ENCODE data around the gene CASP9. TPM values are rescaled to one million over a fixed set of nuclear protein-coding genes. Genes with fewer than 3 reads are reported as not detected.
"Not testable (repeated sequence)": the region's sequence is repeated elsewhere in the genome, so short reads cannot be mapped to it uniquely, and the experiment has no call there.

CASP9 gene
- total RNA-seq, 1 donor from 2014 or later = 30.8 TPM

DNA sequence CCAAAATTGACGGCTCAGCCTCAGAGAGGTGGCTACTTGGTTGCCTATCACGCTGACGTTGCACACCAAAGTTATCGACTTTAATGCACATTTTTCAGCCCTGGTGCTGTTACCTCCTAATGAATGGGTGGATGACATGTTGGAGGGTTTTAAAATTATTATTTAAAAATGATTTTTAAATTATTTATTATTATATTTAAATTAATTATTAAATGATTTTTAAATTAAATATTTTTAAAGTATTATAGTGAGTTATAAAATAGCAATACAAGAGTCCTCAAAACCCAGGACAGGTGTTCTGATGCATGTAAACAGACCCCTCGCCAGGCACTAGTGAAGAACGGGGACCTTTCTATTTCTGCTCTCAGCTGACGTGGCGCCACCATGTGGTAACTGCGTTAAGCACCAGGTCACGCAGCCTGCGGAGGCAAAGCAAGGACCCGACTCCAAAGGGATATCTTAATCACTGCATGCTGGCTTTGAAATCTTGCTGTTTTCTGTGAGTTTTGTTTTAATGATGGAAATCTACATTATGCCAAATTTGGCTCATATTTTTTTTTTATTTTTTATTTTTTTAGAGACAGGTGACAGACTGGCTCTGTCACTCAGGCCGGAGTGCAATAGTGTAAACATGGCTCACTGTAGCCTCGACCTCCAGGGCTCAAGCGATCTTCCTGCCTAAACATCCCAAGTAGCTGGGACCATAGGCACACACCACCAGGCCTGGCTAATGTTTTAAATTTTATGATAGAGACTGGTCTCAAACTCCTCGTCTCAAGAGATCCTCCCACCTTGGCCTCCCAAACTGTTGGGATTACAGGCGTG, 22.6 kb downstream of the CASP9 start:
- DNase-seq (ENCODE audit: low read depth) = peak; percentile 77

DNA sequence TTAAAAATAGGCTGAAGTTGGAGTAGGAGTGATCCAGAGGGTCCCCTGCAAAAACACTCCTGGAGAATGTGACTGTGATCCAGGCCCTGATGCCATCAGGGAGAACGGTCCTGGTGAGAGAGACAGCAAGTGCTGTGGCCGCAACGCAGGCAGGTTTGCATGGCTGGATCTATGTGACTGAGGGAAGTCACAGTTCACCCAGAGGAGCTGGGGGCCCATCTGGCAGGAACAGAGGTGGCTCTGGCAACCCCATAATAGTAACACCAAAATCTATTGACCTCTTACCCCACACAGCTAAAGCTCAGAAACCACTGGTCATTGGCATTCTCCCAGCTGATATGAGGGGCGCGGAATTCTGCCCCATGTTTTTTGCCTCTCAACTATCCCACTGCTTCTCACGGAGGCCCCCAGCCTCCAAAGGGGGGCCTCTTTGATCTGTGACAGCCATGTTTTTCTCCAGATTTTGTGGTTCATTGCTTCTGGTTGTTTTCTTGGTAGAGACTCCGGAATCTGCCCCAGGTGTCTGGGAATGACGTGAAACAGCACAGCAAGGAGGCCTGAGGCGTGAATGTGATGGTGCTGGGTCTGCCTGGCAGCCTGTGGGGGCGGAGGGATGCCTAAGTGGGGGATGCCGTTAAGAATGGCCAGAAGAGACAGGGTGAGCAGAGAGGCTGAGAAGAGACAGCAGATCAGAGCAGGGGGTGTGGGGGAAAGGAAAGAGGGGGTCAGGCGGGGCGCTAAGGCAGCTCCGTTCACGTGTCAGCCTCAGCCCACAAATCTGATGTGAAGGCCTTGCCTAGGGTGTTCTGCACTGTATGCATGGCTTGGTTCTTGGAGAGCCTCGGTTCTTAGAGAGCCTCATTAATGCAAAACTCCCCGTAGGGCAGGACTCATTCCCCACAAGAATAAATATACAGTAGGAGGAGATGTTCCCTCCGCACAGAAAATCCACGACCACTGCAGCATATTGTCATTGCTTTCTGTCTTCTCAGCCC, 23.5 kb downstream of the CASP9 start:
- no peak for DNase-seq (ENCODE audit: low read depth)

DNA sequence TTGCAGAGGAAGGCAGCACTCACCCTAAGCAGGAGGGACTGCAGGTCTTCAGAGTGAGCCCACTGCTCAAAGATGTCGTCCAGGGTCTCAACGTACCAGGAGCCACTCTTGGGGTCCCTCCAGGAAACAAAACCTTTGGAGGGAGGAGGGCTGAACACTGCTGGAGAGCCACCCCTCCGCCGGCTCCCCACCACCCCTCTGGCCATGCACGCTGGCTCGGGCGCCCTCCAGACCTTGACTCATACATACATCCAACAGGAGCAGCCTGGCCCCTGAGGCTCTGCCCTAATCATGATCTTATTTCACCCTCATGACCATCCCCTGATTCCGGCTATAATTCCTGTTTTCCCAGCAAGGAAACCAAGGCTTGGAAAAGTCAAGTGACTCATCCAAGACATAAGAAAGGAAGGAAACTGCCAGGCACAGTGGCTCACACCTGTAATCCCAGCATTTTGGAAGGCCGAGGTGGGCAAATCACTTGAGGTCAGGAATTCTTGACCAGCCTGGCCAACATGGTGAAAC, 30.1 kb downstream of the CASP9 start:
- no peak for DNase-seq (ENCODE audit: low read depth)

DNA sequence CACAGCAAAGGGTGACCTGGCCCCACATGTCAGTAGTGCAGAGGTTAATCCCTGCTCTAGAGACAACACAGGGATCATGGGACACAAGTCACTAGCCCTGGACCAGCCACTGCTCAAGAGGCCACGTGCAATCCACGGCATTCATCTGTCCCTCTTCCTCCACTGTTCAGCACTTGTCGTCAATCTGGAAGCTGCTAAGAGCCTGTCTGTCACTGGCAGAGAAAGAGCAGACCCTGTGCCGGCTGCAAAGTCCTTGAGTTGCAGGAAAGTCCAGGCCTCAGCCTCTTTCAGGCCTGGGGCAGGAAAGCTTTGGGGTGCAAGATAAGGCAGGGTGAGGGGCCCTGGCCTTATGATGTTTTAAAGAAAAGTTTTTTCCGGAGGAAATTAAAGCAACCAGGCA, 31.4 kb downstream of the CASP9 start:
- DNase-seq (ENCODE audit: low read depth) = no peak

- not testable (repeated sequence) for DNase-seq (ENCODE audit: low read depth)
These were observed 33.0 kb downstream of the CASP9 start for GRCh38 chr1:15491010-15491409.

DNA sequence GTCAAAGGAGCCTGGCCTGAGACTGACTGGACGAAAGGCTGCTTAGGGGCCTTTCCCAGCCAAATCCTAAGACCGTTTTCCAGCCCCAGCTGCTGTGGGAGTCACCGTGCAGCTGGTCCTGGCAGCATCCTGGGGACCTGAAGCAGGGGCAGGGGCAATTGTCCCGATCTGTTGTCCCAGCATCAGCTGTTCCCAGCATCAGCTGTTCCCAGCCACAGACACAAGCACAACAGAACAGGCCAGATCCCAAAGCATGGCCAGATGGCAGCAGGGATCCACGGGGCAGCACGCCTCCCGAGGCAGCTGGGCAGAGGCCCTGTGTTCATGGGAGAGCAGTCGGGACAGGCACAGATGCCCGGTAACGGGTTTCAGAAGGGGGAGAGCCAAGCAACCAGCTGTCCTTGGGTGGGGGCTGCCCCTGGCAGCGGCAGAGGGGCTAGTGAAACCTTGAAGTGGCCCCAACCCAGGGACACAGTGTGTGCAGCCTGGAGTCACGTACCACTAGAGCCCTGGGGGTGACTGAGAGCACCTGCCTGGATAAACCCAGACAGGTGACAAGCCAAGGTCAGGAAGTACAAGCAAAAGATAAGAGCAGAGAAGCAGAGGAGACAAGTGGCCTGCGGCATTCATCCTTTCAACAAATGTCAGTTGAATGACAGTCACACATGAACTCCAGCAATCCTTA, 34.8 kb downstream of the CASP9 start:
- peak; percentile 99 for DNase-seq (ENCODE audit: low read depth)

GRCh38 chr1:15488371-15488770, 35.6 kb downstream of the CASP9 start:
- no peak for DNase-seq (ENCODE audit: low read depth)

DNA sequence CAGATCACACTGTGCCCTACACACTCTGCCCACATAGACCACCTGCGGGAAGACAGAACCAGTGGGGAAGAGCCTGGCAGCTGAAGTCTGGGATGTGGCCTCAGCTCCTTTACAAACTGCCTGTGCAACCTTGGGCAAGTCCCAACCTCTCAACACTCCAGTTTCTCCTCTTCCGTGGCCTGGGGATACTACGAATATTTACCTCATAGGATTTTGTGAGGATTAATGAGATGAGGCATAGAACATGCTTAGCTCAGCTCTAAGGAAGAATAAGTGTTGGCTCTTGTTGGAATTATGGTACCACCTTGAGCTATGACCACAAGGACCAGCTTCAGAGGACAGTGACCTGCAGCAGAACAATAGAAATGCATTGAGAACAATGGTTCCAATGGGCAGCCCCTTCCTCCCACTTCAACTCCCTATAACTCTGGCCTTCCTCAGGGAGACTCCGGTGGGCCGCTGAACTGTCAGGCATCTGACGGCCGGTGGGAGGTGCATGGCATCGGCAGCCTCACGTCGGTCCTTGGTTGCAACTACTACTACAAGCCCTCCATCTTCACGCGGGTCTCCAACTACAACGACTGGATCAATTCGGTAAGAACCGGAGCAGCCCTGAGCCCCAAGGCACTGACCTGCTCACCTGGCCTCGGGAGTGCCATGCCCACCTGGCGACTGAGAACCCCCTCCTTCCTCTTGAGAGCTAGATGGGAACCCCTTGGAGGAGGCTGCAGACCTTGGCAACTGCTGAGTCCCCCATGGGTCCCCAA, 37.0 kb downstream of the CASP9 start:
- DNase-seq (ENCODE audit: low read depth) = not testable (repeated sequence)

GRCh38 chr1:15485636-15486035, 38.4 kb downstream of the CASP9 start:
- no peak for DNase-seq (ENCODE audit: low read depth)

DNA sequence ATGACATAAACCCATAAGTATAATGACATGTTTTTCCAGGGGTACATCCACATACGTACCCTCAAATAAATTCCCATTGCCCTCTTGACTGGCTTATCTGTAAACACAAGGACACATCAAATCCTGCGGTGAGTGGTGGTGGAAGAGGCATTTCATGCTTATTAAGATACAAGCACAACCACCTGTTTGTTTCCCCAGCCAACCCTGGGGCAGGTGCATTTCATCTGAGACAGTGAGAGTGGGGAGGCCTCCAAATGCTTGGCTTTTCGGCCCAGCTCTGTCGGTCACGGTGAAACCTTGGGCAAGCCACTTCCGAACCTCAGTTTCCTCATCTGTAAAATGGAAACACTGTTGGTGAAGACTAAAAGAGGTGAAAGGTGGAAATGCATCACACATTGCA, 39.6 kb downstream of the CASP9 start:
- DNase-seq (ENCODE audit: low read depth) = peak; percentile 55

- DNase-seq (ENCODE audit: low read depth) = no peak
These were observed 40.0 kb downstream of the CASP9 start for GRCh38 chr1:15483971-15484370.

DNA sequence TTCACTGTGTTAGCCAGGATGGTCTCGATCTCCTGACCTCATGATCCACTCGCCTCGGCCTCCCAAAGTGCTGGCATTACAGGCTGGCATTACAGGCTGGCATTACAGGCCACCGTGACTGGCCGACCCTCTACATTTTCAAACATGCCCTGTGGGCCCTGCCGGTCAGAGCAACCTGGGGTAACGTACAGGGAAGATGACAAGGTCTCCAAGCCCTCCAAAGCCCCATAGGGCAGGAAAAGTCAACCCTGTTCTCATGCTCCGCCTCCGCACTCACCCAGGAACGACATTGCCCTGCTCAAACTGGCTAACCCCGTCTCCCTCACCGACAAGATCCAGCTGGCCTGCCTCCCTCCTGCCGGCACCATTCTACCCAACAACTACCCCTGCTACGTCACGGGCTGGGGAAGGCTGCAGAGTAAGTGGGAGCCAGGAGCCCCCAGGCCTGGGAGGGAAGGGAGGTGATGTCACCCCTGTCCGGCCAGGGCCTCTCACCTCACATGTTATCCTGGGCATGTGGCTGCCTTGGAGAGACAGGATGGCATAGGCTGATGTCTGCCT, 41.0 kb downstream of the CASP9 start:
- DNase-seq (ENCODE audit: low read depth) = not testable (repeated sequence)

- not testable (repeated sequence) for DNase-seq (ENCODE audit: low read depth)
These were observed 41.6 kb downstream of the CASP9 start for GRCh38 chr1:15482455-15482854.

GRCh38 chr1:15479654-15480347, 44.2 kb downstream of the CASP9 start:
- no peak for DNase-seq (ENCODE audit: low read depth)

- DNase-seq (ENCODE audit: low read depth) = no peak
These were observed 46.3 kb downstream of the CASP9 start for GRCh38 chr1:15477646-15478212.

DNA sequence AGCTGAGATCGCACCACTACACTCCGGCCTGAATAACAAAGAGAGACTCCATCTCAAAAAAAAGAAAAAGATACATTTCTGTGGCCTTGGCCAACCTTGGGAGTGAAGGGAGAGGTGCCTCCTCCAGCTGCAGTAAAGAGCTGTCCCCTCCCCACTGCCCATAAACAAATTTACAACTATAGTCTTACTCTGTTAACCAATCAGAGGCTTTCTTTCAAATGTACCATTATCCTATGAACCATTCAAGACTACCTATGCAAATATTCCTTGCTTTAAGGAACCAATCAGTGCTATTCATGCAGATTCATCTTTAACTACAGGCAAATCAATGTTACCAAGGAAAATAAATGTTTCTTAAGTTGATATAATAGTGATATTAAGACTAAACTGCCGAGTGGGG, 47.1 kb downstream of the CASP9 start:
- DNase-seq (ENCODE audit: low read depth) = no peak

DNA sequence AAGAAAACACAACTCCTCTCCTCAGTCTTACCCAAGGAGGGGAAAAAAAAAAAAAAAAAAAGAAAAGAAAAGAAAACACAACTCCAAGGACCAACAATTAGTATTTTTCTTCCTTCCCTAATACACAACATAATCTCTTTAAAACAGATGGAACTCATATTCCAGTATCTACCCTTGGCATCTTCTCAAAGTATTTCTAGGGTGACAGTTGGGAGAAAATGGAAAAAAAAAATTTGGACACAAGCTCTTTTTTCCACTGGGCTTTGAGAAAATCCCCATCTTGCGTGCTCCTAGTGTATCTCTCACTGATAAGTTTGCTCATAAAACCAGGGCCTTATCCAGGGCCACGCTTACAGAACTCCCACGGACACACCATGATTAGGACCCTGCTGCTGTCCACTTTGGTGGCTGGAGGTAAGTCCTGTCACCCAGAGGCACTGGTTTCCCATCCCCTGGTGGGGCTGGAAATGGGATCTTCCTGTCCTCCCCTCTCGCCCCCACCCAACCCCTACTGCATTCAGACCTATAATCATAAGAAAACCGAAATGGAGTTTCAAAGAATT, 48.2 kb downstream of the CASP9 start, which contains the start of gene CELA2B:
Gene CELA2B (plus strand): TSS at position 353 of the 563 bp plus-strand sequence. CDS start 22 bp downstream, at position 375.
- DNase-seq (ENCODE audit: low read depth) = no peak

DNA sequence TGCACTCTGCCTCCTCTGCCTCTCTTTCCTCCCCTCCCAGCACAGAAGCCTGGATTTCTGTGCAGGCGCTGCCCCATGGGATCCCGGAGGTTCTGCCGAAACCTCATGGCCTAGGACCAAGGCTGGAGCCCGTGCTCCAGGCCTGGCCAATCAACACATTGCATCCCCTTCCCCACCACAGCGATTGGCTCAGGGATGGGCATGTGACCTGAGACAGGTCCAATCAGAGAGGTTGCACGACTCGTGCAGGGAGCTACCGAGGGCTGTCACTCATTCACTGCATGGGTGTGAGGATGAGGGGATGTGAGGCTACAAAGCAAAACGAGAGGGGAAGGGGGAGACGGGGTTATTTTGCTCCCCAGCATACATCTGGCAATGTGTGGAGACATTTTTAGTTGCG, 51.4 kb downstream of the CASP9 start:
- DNase-seq (ENCODE audit: low read depth) = no peak

- not testable (repeated sequence) for DNase-seq (ENCODE audit: low read depth)
These were observed 52.3 kb downstream of the CASP9 start for GRCh38 chr1:15471723-15472122.

Data from myocyte (in vitro differentiated cells).